ENCODE measurements around the gene HTR1E. TPM values are rescaled to one million over a fixed set of nuclear protein-coding genes. Genes with fewer than 3 reads are reported as not detected.

Gene HTR1E
- total and polyA plus RNA-seq, 9 of the 15 experiments (the other 6 are each of a cell fraction or from before 2014, with no cell fraction given), result not detected

- Histone ChIP-seq H3K27ac (ENCODE audit: extremely low read depth, low read depth, low read length) (no peak overlapping the region), H3K4me3 (no peak overlapping the region), H2AFZ (ENCODE audit: low read depth, low read length) (no peak overlapping the region), H3K9ac (ENCODE audit: insufficient read depth in 1 of 2, low read depth in 2 of 2, low read length in 2 of 2) (no peak overlapping the region), H3K9me3 (replicated peaks; ENCODE audit: control insufficient read depth, insufficient read depth, low read depth, low read length) (no peaks in the 10 kb centered on the region), H4K20me1 (replicated peaks; ENCODE audit: control insufficient read depth, insufficient read depth, low read length) (no peaks in the 10 kb centered on the region), H3K79me2 (ENCODE audit: control insufficient read depth, insufficient read depth, low read length) (no peaks in the 10 kb centered on the region), H3K4me1 (replicated peaks in 1 of 2; ENCODE audit: control insufficient read depth in 2 of 2, insufficient read depth in 2 of 2, low read length in 2 of 2) (no peaks in the 10 kb centered on the region), H3K27me3 (ENCODE audit: control insufficient read depth in 2 of 2, insufficient read depth in 2 of 2, low read length in 2 of 2) (peaks cover 0 to 13% of the 10 kb centered on the region in 2 experiments; a peak in 3 of 5 replicates), H3K9me1 (ENCODE audit: control insufficient read depth, insufficient read depth, low read length) (no peaks in the 10 kb centered on the region), H3K36me3 (ENCODE audit: control insufficient read depth, insufficient read depth, low read length) (no peaks in the 10 kb centered on the region), H3K4me2 (ENCODE audit: insufficient read depth, low read length) (no peak overlapping the region)
- POLR2A ChIA-PET, result interaction anchor here (0.7 kb wide), 1 partner anchor 10 kb away, joined by 3 read pairs; no protein-coding TSS in a partner anchor
- 11% methylated on average over 3 of the region's 3 CpGs for WGBS (ENCODE audit: insufficient coverage, low coverage, missing lambda C conversion rate)
- no peak for TF ChIP-seq CHAMP1 (IDR thresholded peaks at IDR 0.05)
- TF ChIP-seq LEF1 (IDR thresholded peaks at IDR 0.05), result no peak
- TF ChIP-seq POLR2H (tag; IDR thresholded peaks at IDR 0.05; ENCODE audit: low read depth), result no peak
- TF ChIP-seq ZNF785 (CRISPR knock-in tag; IDR thresholded peaks at IDR 0.05), result no peak
- TF ChIP-seq TCF15 (CRISPR knock-in tag; IDR thresholded peaks at IDR 0.05), result no peak
- TF ChIP-seq CBFA2T2 (conservative IDR thresholded peaks at IDR 0.05), result no peak
- no peak for TF ChIP-seq ZSCAN32 (CRISPR knock-in tag; IDR thresholded peaks at IDR 0.05)
- TF ChIP-seq MYC (IDR thresholded peaks at IDR 0.05; ENCODE audit: low read depth, low read length), result no peak
- TF ChIP-seq MYC (CRISPR knock-in tag; IDR thresholded peaks at IDR 0.05; ENCODE audit: borderline replicate concordance, low read depth), result no peak
- no peak for TF ChIP-seq CREBBP (IDR thresholded peaks at IDR 0.05; ENCODE audit: low read depth, low read length)
- no peak for TF ChIP-seq ZNF76 (CRISPR knock-in tag; IDR thresholded peaks at IDR 0.05; ENCODE audit: borderline replicate concordance)
- FAIRE-seq, result no peak
- CTCF ChIA-PET (ENCODE audit: low intra/inter-chr PET ratio), result no interaction called here
- no TSS peak for BruUV-seq (replicated peaks)
- DNase-seq (ENCODE audit: extremely low read depth in 1 of 4, low spot score in 3 of 4), result no peak
- in situ Hi-C loops (cut with MboI) (no loop called here), intact Hi-C loops (cut with micrococcal nuclease) (no loop called here)
- ATAC-seq, result no peak
Observed at GRCh38 chr6:87012035-87012434, 74.7 kb downstream of the HTR1E start.
